Chondrocyte (in vitro differentiated cells): ENCODE data around the gene LDB1. TPM values are rescaled to one million over a fixed set of nuclear protein-coding genes. Genes with fewer than 3 reads are reported as not detected.

ENCODE experiments used
- DNase-seq: peaks from one replicate; pipeline ENCODE4 v3.0.0; 2021; ENCODE audit warnings: mixed read lengths, low spot score
- H3K27ac Mint-ChIP-seq: one replicate; pipeline ENCODE4 v1.8.0; 2021; ENCODE audit warnings: mild to moderate bottlenecking, moderate library complexity, mixed read lengths; ENCODE audit not compliant: unreplicated experiment
- H3K27me3 Mint-ChIP-seq: 2 replicates; pipeline ENCODE4 v1.8.0; 2021; ENCODE audit warnings: low read depth, mixed read lengths
- H3K36me3 Mint-ChIP-seq: 2 replicates; pipeline ENCODE4 v1.8.0; 2021; ENCODE audit warnings: low read depth, mixed read lengths
- H3K4me1 Mint-ChIP-seq: 2 replicates; pipeline ENCODE4 v1.8.0; 2021; ENCODE audit warnings: low read depth, mild to moderate bottlenecking, mixed read lengths
- H3K4me3 Mint-ChIP-seq: one replicate; pipeline ENCODE4 v1.8.0; 2021; ENCODE audit warnings: mild to moderate bottlenecking, moderate library complexity, mixed read lengths; ENCODE audit not compliant: unreplicated experiment
- H3K9me3 Mint-ChIP-seq: 2 replicates; pipeline ENCODE4 v1.8.0; 2021; ENCODE audit warnings: low read depth, mixed read lengths
- CTCF ChIP-seq: fragments of 200-600 bp; sonication (generic); IDR thresholded peaks from 2 replicates; pipeline ENCODE4 v1.5.0; 2021; ENCODE audit warnings: antibody characterized with exemption, mild to moderate bottlenecking, moderate library complexity
- total RNA-seq: library from RNA; stranded (reverse); gene quantifications from 3 replicates; pipeline ENCODE4 v1.2.1, GENCODE V29; 2021

LDB1 gene
- total RNA-seq, 1 donor from 2014 or later, result 65.7 TPM

DNA sequence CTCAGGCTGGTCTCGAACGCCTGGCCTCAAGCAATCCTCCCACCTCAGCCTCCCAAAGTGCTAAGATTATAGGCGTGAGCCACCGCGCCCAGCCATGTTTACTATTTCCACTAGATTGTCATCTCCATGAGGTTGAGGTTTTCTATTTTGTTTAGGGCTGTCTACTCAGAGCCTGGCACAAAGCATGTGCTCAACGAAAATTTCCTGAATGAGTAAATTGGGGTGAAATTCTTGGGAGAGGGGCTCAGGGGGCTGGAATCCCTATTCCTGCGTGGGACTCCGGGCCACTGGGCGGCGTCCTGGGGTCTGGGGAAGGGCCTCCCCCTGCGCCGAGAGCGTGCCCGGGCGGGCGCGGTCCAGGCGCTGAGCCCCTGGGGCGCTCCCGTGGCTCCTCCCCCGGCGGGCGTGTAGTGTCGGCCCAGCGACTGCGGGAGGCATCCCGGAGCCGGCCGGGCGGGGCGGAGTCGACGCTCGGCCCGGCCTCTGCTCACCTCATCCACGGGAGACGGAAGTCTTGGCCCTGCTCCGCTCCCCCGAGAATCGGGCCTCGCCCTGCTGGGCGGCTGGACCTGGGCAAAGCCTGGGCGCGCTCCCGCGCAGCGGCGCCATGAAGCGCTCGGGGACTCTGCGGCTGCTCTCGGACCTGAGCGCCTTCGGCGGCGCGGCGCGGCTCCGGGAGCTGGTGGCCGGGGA, 55.2 kb downstream of the LDB1 start, which contains the start of gene HPS6:
Gene HPS6 (plus strand): TSS at position 482 of the 693 bp plus-strand sequence. CDS start 126 bp downstream, at position 608.
- peak within 1 kb of the TSS; percentile 81 for H3K4me3 Mint-ChIP-seq
- H3K27ac Mint-ChIP-seq, result peak within 1 kb of the TSS; percentile 83
- no peaks in the 10 kb centered on the region for H3K27me3 Mint-ChIP-seq
- peak; percentile 45 for TF ChIP-seq CTCF
- H3K9me3 Mint-ChIP-seq, result no peaks in the 10 kb centered on the region
- H3K4me1 Mint-ChIP-seq, result peaks cover 20% of the 10 kb centered on the region
- peak; percentile 94 for DNase-seq
- peaks cover 1% of the 10 kb centered on the region for H3K36me3 Mint-ChIP-seq

DNA sequence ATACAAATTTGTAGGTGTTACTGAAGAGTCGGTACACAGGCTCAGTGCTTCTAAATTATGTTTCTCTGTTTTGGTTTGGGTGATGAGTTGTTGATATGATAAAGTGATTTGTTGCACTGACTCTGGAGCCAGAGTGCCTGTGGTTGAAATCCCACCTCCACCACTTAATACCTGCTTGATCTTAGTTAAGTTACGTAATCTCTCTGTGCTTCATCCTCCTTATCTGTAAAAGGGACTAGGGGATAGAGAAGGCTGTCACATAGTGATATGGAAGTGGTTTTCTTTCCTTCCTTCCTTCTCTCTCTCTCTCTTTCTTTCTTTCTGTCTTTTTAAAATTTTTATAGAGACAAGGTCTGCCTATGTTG, 55.7 kb downstream of the LDB1 start:
- no peak for DNase-seq
- Mint-ChIP-seq H3K27ac (peak overlapping the region; percentile 63), H3K9me3 (no peaks in the 10 kb centered on the region), H3K4me1 (peaks cover 20% of the 10 kb centered on the region), H3K4me3 (peak overlapping the region; percentile 61), H3K27me3 (no peaks in the 10 kb centered on the region), H3K36me3 (peaks cover 1% of the 10 kb centered on the region)
- no peak for TF ChIP-seq CTCF

DNA sequence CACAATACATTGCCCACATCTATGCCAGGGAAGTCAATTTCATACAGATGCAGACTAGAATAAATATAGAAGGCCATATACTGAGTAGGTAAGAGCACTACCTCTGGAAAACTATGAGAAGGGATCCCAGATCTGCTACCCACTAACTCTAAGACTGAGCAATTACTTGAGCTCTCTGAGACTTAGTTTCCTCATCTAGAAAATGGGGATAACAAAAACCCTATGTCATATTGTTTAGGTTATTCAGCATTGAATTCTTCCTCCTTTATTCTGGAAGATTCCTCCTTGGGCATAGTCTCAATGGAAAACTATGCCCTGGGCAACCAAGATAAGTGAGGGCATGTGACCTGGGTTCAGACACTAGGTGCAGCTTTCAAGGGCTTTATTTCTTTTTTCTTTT, 60.2 kb downstream of the LDB1 start:
- H3K27me3 Mint-ChIP-seq, result no peaks in the 10 kb centered on the region
- TF ChIP-seq CTCF, result no peak
- no peak overlapping the region for H3K4me3 Mint-ChIP-seq
- no peak overlapping the region for H3K27ac Mint-ChIP-seq
- no peak for DNase-seq
- peaks cover 6% of the 10 kb centered on the region for H3K4me1 Mint-ChIP-seq
- no peaks in the 10 kb centered on the region for H3K36me3 Mint-ChIP-seq
- H3K9me3 Mint-ChIP-seq, result no peaks in the 10 kb centered on the region

Other genes with a start within 250 kb of the LDB1 start
- gene ARMH3, start 64.2 kb downstream of the LDB1 start, total RNA-seq, result 18.1 to 19.3 TPM (median 18.4 TPM) in 3 replicates
- 19.4 to 21.8 TPM (median 20.1 TPM) in 3 replicates for gene HPS6, start 55.0 kb downstream of the LDB1 start, total RNA-seq
- 42.9 to 47.3 TPM (median 44.4 TPM) in 3 replicates for gene PPRC1, start 12.7 kb upstream of the LDB1 start, total RNA-seq
- gene NOLC1, start 32.0 kb upstream of the LDB1 start, total RNA-seq, result 36.2 to 50.6 TPM (median 38.8 TPM) in 3 replicates
- not detected in 3 replicates for gene ELOVL3, start 105.9 kb upstream of the LDB1 start, total RNA-seq
- gene PITX3, start 121.1 kb upstream of the LDB1 start, total RNA-seq, result not detected in 3 replicates
- 59.3 to 88.4 TPM (median 59.7 TPM) in 3 replicates for gene GBF1, start 125.2 kb upstream of the LDB1 start, total RNA-seq